HL-60/S4 treated with phorbol 12-myristate 13-acetate at 8.2 ng/mL for 4 days and 3 days (cell line): Measurements from ENCODE around the gene CBX4.

Experiments used
- in situ Hi-C: fragments of 300-500 bp; cut with MboI; formaldehyde crosslinking; loops from 2 replicates; pipeline ENCODE4 v1.15.0; 2022; ENCODE audit warnings: low sequenced_read_pairs

CBX4 gene

DNA sequence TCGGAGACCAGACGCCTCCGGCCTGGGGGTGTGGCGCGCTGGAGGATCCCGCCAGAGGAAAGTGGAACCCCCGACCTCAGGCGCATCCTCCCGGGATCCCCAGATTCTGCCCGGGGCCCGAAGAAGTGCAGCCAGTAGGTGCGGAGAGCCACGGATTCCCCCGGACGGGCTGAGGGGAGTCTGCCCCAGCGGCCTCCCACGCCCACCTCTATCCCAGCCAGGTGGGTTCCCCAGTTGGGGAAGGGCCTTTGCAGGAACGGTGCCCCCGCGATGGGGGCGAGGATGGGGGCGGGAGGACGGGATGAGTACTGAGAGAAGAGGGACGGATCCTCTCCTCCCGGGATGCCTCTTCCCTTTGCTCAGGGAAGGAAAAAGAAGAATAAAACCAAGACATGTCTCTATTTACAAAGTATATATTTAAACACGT lies 47.5 kb downstream of the CBX4 start:
- in situ Hi-C loops = no loop called here

GRCh38 chr17:79790805-79791734 lies 48.2 kb downstream of the CBX4 start:
- in situ Hi-C loops = no loop called here

- in situ Hi-C loops = no loop called here
Measured at GRCh38 chr17:79789943-79790804, 49.1 kb downstream of the CBX4 start.

DNA sequence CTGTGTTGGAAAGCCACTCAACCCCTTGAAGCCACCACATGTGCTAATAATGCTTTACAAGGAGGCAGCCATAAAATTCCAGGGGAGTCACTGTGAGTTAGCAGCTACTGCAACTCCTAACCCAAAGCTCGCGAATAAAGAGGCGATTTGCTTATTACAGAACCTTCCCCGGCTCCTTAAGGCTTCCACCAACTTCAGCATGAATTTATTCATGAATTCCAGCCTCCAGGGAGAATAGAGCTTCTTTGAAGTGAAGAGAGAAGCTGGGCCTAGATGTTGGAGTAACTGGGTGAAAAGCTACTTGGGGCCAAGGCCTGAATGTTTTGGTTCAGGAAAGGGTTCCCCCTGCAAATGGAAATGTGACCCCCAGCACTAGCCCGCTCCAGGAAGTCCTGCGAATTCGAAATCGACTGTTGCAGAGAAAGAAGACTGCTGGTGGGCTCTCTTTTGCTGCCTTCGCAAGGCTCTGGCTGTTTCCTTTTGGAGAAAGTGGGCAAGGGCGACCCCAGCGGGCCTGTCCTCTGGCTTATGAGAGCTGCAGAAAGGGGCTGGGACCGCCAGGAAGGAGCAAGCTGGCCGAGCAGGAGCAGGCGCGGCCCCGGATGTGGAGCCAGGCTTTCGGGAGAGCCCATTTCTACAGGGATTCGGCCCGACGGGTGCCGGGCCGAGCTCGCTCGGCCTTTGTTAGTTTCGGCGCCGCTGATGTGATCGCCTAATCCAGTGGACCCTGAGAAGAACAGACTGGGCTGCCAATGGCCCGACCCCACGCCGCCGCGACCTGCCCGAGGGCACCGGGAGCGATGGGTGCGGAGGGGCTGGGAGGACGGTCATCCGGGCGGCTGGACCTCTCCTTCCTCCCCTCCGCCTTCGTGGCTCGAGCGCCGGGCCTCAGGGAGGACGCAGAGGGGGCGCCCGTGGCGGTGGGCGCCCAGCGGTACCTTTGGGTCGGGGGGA lies 50.0 kb downstream of the CBX4 start:
- in situ Hi-C loops = no loop called here

GRCh38 chr17:79788455-79788854 lies 50.8 kb downstream of the CBX4 start:
- in situ Hi-C loops = no loop called here

GRCh38 chr17:79786930-79787643 lies 52.2 kb downstream of the CBX4 start:
- in situ Hi-C loops = no loop called here

DNA sequence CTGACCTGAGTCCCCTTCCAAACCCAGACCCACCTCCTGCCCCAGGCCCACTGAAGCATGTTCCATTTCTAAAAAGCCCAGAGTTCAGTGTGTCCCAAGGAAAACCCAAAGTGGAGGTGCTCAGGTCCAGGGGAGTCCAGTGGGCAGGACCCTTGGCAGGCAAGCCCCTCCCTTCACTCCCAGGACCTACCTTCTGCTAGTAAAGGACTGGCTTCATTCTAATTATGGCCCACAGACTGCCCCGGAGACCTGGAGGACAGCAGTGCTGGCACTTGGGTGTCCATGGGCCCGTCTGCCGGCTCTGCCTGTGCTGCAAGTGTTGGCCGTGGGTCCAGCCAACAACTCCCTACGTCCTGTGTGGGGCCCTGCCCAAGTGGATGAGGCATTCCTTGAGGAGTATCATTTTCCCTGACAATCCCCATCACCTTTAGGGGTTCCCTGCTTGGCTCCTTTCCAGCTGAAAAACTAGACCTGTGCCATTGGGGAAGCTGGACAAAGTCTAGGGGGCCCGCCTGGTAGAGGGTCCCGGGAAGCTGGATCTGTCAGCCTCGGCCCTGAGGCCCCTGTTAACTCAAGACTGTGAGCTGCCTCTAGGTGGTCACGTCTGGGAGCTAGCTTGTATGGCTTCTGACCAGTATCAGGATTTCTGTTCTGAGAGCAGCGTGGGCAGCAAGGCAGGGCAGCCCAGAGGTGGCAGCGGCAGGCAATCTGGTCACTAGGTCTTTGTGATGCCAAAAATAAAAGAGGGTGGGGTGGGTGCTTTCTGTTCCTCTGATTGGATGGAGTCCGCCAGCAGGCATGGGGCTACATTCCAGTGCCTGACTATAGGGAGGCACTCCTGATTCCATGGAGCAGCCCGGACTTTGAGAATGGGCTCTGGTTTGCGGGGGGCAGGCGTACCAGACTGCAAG lies 53.1 kb downstream of the CBX4 start:
- in situ Hi-C loops = no loop called here

GRCh38 chr17:79785017-79785899 lies 54.0 kb downstream of the CBX4 start:
- in situ Hi-C loops = no loop called here

DNA sequence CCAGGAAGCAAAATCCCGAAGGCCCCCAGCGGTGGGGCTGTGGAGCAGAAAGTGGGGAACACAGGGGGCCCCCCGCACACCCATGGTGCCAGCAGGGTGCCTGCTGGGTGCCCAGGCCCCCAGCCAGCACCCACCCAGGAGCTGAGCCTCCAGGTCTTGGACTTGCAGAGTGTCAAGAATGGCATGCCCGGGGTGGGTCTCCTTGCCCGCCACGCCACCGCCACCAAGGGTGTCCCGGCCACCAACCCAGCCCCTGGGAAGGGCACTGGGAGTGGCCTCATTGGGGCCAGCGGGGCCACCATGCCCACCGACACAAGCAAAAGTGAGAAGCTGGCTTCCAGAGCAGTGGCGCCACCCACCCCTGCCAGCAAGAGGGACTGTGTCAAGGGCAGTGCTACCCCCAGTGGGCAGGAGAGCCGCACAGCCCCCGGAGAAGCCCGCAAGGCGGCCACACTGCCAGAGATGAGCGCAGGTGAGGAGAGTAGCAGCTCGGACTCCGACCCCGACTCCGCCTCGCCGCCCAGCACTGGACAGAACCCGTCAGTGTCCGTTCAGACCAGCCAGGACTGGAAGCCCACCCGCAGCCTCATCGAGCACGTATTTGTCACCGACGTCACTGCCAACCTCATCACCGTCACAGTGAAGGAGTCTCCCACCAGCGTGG lies 54.8 kb downstream of the CBX4 start:
- in situ Hi-C loops = no loop called here

DNA sequence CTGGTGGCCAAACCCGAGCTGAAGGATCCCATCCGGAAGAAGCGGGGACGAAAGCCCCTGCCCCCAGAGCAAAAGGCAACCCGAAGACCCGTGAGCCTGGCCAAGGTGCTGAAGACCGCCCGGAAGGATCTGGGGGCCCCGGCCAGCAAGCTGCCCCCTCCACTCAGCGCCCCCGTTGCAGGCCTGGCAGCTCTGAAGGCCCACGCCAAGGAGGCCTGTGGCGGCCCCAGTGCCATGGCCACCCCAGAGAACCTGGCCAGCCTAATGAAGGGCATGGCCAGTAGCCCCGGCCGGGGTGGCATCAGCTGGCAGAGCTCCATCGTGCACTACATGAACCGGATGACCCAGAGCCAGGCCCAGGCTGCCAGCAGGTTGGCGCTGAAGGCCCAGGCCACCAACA lies 55.3 kb downstream of the CBX4 start:
- in situ Hi-C loops = no loop called here
